HFF-Myc (cell line): Measurements from ENCODE around the gene ACACB.

ENCODE experiments used
- DNase-seq: peaks from one replicate; pipeline ENCODE4 v3.0.0-alpha.2; 2011; ENCODE audit warnings: low read depth; ENCODE audit errors: extremely low read depth
- H3K4me3 ChIP-seq: replicated peaks from 2 replicates; pipeline ENCODE4 v1.5.1; 2011; ENCODE audit warnings: low read depth, mild to moderate bottlenecking, control low read depth, low read length
- TF ChIP-seq, protein P1 (sequence below): IDR thresholded peaks from 2 replicates; pipeline ENCODE4 v1.5.1; 2012; ENCODE audit warnings: mild to moderate bottlenecking, low read depth, low read length, control low read depth; ENCODE audit errors: missing control alignments

ACACB gene

DNA sequence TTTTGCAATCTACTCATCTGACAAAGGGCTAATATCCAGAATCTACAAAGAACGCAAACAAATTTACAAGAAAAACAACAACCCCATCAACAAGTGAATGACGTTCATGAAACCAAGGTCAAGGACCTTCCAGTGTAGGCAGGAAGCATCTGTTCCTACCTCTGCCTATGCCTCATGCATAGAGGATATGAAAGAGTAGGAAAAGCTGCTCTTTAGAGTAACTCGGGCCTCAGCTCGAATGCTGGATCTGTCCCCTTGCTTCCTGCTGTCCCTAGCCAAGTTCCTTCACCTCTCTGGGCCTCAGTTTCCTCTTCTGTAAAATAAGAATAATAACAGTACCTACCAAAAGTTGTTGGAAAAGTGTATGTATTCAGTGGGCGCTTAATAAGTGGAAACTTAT is 127.7 kb downstream of the ACACB start:
- DNase-seq, result no peak
- no peak overlapping the region for H3K4me3 ChIP-seq
- TF ChIP-seq, protein P1, sequence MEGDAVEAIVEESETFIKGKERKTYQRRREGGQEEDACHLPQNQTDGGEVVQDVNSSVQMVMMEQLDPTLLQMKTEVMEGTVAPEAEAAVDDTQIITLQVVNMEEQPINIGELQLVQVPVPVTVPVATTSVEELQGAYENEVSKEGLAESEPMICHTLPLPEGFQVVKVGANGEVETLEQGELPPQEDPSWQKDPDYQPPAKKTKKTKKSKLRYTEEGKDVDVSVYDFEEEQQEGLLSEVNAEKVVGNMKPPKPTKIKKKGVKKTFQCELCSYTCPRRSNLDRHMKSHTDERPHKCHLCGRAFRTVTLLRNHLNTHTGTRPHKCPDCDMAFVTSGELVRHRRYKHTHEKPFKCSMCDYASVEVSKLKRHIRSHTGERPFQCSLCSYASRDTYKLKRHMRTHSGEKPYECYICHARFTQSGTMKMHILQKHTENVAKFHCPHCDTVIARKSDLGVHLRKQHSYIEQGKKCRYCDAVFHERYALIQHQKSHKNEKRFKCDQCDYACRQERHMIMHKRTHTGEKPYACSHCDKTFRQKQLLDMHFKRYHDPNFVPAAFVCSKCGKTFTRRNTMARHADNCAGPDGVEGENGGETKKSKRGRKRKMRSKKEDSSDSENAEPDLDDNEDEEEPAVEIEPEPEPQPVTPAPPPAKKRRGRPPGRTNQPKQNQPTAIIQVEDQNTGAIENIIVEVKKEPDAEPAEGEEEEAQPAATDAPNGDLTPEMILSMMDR, result no peak

DNA sequence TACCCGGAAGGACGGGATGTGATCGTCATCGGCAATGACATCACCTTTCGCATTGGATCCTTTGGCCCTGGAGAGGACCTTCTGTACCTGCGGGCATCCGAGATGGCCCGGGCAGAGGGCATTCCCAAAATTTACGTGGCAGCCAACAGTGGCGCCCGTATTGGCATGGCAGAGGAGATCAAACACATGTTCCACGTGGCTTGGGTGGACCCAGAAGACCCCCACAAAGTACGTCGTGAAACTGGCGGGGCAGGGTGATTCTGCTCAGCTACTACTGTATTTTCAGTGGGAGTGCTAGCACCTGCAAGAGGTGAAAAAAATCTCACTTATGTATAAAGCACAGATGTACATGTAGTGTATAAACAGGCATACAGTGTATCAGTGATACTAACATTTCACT is 129.8 kb downstream of the ACACB start:
- H3K4me3 ChIP-seq, result no peak overlapping the region
- TF ChIP-seq, protein P1, result no peak
- no peak for DNase-seq

DNA sequence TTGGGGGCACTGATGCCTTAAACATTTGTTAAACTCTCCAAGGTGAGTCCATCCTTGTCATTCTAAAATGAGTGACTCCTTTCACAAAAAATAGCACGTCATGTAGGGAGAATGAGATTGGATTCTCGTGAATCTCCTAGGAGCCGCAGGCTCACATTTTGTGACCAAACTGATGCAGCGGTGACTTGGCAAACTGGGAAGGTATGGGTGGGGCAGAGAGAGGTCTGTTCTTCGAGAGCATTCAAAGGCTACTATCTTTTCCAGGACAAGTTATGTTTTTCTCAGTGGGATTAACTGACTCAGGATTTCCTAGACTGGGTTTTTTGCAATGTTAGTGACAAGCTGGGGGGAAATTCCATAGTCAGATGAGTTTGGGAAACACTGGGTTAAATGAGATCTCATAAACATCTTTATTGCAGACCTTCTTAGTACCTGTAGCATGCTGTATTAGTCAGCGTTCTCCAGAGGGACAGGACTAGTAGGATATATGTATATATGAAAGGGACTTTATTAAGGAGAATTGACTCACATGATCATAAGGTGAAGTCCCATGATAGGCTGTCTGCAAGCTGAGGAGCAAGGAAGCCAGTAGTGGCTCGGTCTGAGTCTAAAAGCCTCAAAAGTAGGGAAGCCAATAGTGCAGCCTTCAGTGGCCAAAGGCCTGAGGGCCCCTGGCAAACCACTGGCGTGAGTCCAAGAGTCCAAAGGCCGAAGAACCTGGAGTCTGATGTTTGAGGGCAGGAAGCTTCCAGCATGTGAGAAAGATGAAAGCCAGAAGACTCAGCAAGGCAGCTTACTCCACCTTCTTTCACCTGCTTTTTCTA is 131.7 kb downstream of the ACACB start:
- H3K4me3 ChIP-seq, result no peak overlapping the region
- TF ChIP-seq, protein P1, result no peak
- no peak for DNase-seq

DNA sequence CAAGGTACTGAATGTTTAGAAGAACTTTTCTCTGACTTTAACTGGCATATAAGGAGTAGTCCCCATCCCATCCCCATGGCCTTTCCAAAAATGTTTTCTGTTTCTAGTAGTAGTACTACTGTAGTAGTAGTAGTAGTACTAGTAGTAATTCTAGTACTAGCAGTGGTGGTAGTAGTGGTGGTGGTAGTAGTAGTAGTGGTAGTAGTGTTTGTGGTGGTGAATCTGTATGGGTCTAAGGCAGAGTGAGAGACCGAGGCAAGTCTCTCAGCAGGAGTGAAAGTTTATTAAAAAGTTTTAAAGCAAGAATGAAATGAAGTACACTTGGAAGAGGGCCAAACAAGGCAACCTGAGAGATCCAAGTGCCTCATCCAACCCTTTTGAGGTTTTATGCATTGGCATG is 134.1 kb downstream of the ACACB start:
- TF ChIP-seq, protein P1, result no peak
- no peak overlapping the region for H3K4me3 ChIP-seq
- no peak for DNase-seq

DNA sequence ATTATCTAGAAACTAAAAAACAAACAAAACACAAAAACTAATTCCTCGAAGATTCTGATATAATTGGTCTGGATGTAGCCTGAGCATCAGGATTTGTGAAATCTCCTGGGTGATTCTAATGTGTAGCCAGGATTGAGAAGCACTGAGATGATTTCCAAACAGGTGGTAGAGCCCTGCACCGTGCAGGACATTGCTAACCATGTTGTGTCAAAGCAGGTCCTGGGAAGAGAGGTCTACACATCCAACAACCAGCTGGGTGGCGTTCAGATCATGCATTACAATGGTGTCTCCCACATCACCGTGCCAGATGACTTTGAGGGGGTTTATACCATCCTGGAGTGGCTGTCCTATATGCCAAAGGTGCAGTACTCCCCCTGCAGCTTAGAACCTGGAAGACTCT is 136.4 kb downstream of the ACACB start:
- DNase-seq, result no peak
- H3K4me3 ChIP-seq, result no peak overlapping the region
- TF ChIP-seq, protein P1, result no peak

DNA sequence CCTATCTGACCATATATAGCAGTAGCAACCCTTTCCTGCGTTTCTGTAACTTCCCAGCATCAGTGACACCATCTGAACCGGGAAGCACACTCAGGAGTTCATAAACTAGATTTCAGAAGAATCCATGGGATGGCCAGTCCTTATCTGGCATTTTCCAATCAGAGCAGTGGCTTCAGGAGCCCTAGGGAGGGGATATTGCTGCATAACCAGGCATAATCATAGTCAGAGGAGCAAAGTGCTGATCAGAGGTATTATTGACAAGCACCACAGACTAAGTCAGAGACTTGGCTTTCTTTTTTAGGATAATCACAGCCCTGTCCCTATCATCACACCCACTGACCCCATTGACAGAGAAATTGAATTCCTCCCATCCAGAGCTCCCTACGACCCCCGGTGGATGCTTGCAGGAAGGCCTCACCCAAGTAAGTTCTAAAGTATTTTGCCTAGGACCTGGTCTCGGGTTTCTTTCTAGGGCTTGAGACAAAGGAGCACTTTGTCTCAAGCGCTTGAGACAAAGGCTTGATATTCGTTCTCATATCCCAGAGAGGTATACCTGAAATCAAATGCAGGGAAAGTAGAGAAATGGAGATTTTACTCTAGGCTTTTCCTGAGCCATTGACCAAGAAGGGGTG is 137.6 kb downstream of the ACACB start:
- TF ChIP-seq, protein P1, result no peak
- DNase-seq, result no peak
- H3K4me3 ChIP-seq, result no peak overlapping the region
